Smooth muscle cell (in vitro differentiated cells): Measurements from ENCODE around the gene BCL11B. TPM values are rescaled to one million over a fixed set of nuclear protein-coding genes. Genes with fewer than 3 reads are reported as not detected.

Experiments
- DNase-seq: peaks from one replicate; lab custom pipeline; 2025; ENCODE audit not compliant: unreplicated experiment; lab: John Stamatoyannopoulos, UW
- H2AFZ ChIP-seq: fragments of 200-600 bp; sonication (generic); 2 replicates; pipeline ENCODE4 v1.6.0; 2016; ENCODE audit warnings: antibody characterized with exemption, low read depth, mild to moderate bottlenecking
- H3F3A ChIP-seq: fragments of 200-600 bp; sonication (generic); 2 replicates; pipeline ENCODE4 v1.6.0; 2017; ENCODE audit warnings: antibody characterized with exemption, low read depth
- H3K27ac ChIP-seq: fragments of 200-600 bp; sonication (generic); 2 replicates; pipeline ENCODE4 v1.5.1; 2016; ENCODE audit warnings: low read depth, mild to moderate bottlenecking
- H3K27me3 ChIP-seq: fragments of 200-600 bp; sonication (generic); 2 replicates; pipeline ENCODE4 v1.6.1; 2016; ENCODE audit warnings: low read depth, mild to moderate bottlenecking
- H3K36me3 ChIP-seq: fragments of 200-600 bp; sonication (generic); 2 replicates; pipeline ENCODE4 v1.5.1; 2016; ENCODE audit warnings: low read depth
- H3K4me1 ChIP-seq: fragments of 200-600 bp; sonication (generic); 2 replicates; pipeline ENCODE4 v1.5.1; 2016; ENCODE audit warnings: low read depth
- H3K4me2 ChIP-seq: fragments of 200-600 bp; sonication (generic); 2 replicates; pipeline ENCODE4 v1.6.0; 2016; ENCODE audit warnings: mild to moderate bottlenecking
- H3K4me3 ChIP-seq: fragments of 200-600 bp; sonication (generic); 2 replicates; pipeline ENCODE4 v1.5.1; 2016; ENCODE audit warnings: mild to moderate bottlenecking
- H3K79me2 ChIP-seq: fragments of 200-600 bp; sonication (generic); 2 replicates; pipeline ENCODE4 v1.6.0; 2016; ENCODE audit warnings: low read depth, mild to moderate bottlenecking
- H3K9ac ChIP-seq: fragments of 200-600 bp; sonication (generic); 2 replicates; pipeline ENCODE4 v1.6.0; 2016; ENCODE audit warnings: low read depth
- H3K9me3 ChIP-seq: fragments of 200-600 bp; sonication (generic); replicated peaks from 2 replicates; pipeline ENCODE4 v1.5.1; 2016; ENCODE audit warnings: low read depth
- H4K20me1 ChIP-seq: fragments of 200-600 bp; sonication (generic); 2 replicates; pipeline ENCODE4 v1.6.0; 2016; ENCODE audit warnings: low read depth
- WGBS: methylation state at CpG from one replicate; pipeline ENCODE4 v1.1.7; 2016; ENCODE audit warnings: low lambda C conversion rate; 5-methylcytosine and 5-hydroxymethylcytosine counted together
- polyA plus RNA-seq: library from polyadenylated mRNA; unstranded; fragments of >200 nt; fragmentation: Nextera tagmentation; extraction: Ambion mirVana; gene quantifications from 2 replicates; pipeline ENCODE4 v1.2.1, GENCODE V29; 2016
- total RNA-seq: library from RNA; depleted of rRNA; stranded (reverse); fragments of >200 nt; gene quantifications from 2 replicates; pipeline ENCODE4 v1.2.3, GENCODE V29; 2014
- TF ChIP-seq, protein P1 (sequence below): fragments of 200-600 bp; sonication (generic); IDR thresholded peaks from 2 replicates; pipeline ENCODE4 v1.5.1; 2017; ENCODE audit warnings: borderline replicate concordance, mild to moderate bottlenecking, antibody characterized with exemption; ENCODE audit not compliant: insufficient read depth, poor library complexity, severe bottlenecking

The BCL11B gene
- total and polyA plus RNA-seq, 2 experiments from 2014 or later = 0.56 to 3.0 TPM

DNA sequence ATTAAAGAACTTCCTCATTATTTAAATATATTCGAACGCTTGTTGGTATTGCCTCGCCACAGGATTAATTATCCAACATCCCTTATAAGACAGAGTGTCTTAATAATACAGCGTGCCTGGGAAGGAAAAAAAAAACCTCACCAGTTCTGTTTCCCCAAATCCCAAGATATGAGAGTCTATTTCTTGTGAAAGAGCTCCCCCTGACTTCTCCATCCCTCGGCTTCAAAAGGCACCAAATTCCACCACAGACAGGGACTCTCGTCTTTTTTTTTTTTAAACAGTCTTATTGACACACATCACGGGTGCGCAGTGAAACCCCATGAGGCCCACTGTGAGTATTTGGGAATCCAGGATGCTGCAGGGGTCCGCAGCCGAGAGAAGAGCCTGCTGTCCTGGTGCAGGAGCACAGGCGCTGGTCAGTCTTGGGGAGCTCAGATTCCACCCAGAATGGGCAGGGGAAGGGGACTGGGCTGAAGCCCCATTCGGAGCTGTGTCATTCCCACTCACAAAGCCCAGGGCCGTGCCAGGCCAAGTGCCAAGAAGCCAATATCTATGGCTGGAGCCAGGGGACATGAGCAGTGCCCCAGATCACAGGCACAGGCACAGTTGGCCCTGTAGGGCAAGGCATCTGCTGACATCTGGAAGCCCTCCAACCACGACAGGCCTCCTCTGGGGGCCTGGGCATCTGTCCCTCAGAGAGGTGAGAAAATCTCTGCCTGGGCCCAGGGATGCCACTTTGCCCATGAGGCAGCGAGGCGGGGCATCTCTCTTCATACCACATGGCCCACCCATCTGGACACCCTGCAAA, 71.9 kb downstream of the BCL11B start:
- Histone ChIP-seq H3K36me3 (no peaks in the 10 kb centered on the region), H2AFZ (no peak overlapping the region), H3K27me3 (no peaks in the 10 kb centered on the region), H3K9me3 (no peaks in the 10 kb centered on the region), H3K9ac (no peak overlapping the region), H3K79me2 (no peaks in the 10 kb centered on the region), H4K20me1 (peaks cover 22% of the 10 kb centered on the region), H3F3A (no peaks in the 10 kb centered on the region), H3K4me3 (no peak overlapping the region), H3K27ac (no peak overlapping the region), H3K4me1 (no peaks in the 10 kb centered on the region), H3K4me2 (no peak overlapping the region)
- no peak for DNase-seq
- TF ChIP-seq, protein P1, sequence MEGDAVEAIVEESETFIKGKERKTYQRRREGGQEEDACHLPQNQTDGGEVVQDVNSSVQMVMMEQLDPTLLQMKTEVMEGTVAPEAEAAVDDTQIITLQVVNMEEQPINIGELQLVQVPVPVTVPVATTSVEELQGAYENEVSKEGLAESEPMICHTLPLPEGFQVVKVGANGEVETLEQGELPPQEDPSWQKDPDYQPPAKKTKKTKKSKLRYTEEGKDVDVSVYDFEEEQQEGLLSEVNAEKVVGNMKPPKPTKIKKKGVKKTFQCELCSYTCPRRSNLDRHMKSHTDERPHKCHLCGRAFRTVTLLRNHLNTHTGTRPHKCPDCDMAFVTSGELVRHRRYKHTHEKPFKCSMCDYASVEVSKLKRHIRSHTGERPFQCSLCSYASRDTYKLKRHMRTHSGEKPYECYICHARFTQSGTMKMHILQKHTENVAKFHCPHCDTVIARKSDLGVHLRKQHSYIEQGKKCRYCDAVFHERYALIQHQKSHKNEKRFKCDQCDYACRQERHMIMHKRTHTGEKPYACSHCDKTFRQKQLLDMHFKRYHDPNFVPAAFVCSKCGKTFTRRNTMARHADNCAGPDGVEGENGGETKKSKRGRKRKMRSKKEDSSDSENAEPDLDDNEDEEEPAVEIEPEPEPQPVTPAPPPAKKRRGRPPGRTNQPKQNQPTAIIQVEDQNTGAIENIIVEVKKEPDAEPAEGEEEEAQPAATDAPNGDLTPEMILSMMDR = no peak
- WGBS = 88% methylated on average over 16 of the region's 16 CpGs

GRCh38 chr14:99198746-99199502, 73.1 kb downstream of the BCL11B start:
- Histone ChIP-seq H2AFZ (no peak overlapping the region), H3K4me1 (no peaks in the 10 kb centered on the region), H3K36me3 (no peaks in the 10 kb centered on the region), H3K9ac (no peak overlapping the region), H3K4me2 (no peak overlapping the region), H3K79me2 (no peaks in the 10 kb centered on the region), H3K27me3 (no peaks in the 10 kb centered on the region), H3F3A (no peaks in the 10 kb centered on the region), H3K9me3 (no peaks in the 10 kb centered on the region), H3K27ac (no peak overlapping the region), H4K20me1 (peaks cover 22% of the 10 kb centered on the region), H3K4me3 (no peak overlapping the region)
- WGBS = 92% methylated on average over 24 of the region's 24 CpGs
- no peak for DNase-seq
- TF ChIP-seq, protein P1 = no peak

GRCh38 chr14:99196310-99196650, 75.7 kb downstream of the BCL11B start:
- H3K36me3 ChIP-seq = no peaks in the 10 kb centered on the region
- no peaks in the 10 kb centered on the region for H3K4me1 ChIP-seq
- no peak overlapping the region for H3K27ac ChIP-seq
- peaks cover 1% of the 10 kb centered on the region for H3F3A ChIP-seq
- H3K9ac ChIP-seq = no peak overlapping the region
- peaks cover 8% of the 10 kb centered on the region for H4K20me1 ChIP-seq
- no peak overlapping the region for H3K4me3 ChIP-seq
- no peak overlapping the region for H3K4me2 ChIP-seq
- no peak overlapping the region for H2AFZ ChIP-seq
- TF ChIP-seq, protein P1 = no peak
- WGBS = 96% methylated on average over 5 of the region's 5 CpGs
- H3K79me2 ChIP-seq = no peaks in the 10 kb centered on the region
- no peak for DNase-seq
- no peaks in the 10 kb centered on the region for H3K27me3 ChIP-seq
- H3K9me3 ChIP-seq = no peaks in the 10 kb centered on the region
